ENCODE measurements around the gene LRRC8D.

GRCh38 chr1:89821322-89822108 is 683 bp downstream of the LRRC8D start:
- no peak for TF ChIP-seq POLR2AphosphoS5 (IDR thresholded peaks at IDR 0.05; ENCODE audit: low read depth, low read length)
- 0 out of 2 replicates have a peak, but pooled peaks have one; percentile 18 for TF ChIP-seq POLR2A (IDR thresholded peaks at IDR 0.05; ENCODE audit: low read depth, low read length)

All from GM12892 (cell line).